ENCODE measurements around the gene RFWD3. TPM values are rescaled to one million over a fixed set of nuclear protein-coding genes. Genes with fewer than 3 reads are reported as not detected.

The RFWD3 gene
- total and polyA plus RNA-seq, 2 of the 13 experiments (the other 11 are each of a cell fraction or from before 2014, with no cell fraction given) = 23.4 to 62.6 TPM

DNA sequence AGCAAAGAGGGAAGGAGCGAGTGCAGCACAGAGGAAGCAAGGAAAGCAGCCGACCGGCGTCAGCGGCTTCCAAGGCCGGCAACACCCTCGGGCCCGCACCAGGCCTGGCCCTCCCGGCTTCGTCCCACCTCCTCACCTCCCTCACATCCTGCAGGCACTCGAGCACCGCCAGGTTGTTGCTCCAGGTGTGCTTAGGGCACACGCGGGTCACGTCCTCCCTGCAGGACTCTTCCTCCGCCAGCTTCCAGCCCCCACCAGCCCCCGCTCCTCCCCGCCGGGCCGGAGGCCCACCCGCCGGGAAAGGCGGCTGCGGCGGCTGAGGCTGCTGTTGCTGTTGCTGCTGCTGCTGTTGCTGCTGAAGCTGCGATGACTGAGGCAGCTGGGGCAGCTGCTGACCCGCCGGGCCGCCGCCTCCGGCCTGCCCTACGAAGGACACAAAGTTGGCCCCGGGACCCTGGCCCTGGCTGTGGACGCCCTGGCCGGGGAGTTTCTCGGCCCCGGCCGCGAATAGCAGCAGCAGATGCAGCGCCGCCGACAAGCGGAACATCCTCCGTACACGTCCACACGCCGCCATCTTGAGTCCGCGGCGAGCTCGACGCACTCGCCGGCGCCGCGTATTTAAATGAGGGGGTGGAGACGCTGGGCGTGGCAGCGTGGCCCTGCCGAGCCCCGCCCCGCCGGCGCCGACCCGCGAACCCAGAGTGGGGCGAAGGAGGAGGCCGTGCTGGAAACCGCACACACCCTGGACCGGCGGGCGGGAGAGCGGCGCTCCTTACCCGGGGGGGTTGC is 60.0 kb downstream of the RFWD3 start, which contains the start of gene GLG1 (continued):
- TF ChIP-seq, protein P1, sequence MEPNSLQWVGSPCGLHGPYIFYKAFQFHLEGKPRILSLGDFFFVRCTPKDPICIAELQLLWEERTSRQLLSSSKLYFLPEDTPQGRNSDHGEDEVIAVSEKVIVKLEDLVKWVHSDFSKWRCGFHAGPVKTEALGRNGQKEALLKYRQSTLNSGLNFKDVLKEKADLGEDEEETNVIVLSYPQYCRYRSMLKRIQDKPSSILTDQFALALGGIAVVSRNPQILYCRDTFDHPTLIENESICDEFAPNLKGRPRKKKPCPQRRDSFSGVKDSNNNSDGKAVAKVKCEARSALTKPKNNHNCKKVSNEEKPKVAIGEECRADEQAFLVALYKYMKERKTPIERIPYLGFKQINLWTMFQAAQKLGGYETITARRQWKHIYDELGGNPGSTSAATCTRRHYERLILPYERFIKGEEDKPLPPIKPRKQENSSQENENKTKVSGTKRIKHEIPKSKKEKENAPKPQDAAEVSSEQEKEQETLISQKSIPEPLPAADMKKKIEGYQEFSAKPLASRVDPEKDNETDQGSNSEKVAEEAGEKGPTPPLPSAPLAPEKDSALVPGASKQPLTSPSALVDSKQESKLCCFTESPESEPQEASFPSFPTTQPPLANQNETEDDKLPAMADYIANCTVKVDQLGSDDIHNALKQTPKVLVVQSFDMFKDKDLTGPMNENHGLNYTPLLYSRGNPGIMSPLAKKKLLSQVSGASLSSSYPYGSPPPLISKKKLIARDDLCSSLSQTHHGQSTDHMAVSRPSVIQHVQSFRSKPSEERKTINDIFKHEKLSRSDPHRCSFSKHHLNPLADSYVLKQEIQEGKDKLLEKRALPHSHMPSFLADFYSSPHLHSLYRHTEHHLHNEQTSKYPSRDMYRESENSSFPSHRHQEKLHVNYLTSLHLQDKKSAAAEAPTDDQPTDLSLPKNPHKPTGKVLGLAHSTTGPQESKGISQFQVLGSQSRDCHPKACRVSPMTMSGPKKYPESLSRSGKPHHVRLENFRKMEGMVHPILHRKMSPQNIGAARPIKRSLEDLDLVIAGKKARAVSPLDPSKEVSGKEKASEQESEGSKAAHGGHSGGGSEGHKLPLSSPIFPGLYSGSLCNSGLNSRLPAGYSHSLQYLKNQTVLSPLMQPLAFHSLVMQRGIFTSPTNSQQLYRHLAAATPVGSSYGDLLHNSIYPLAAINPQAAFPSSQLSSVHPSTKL (CRISPR knock-in tag; IDR thresholded peaks at IDR 0.05) = no peak; the same call in 1 of the 2 replicates
- no peak for TF ChIP-seq ZNF207 (IDR thresholded peaks at IDR 0.05; ENCODE audit: borderline replicate concordance)
- 0 out of 2 replicates have a peak, but pooled peaks have one; percentile 68 for TF ChIP-seq ZHX1 (CRISPR knock-in tag; IDR thresholded peaks at IDR 0.05; ENCODE audit: low read depth)
- TF ChIP-seq ZNF777 (CRISPR knock-in tag; IDR thresholded peaks at IDR 0.05) = peak; percentile 60; the same call in 1 of the 2 replicates
- no peak; the same call in none of the 2 replicates for TF ChIP-seq ZFP1 (CRISPR knock-in tag; IDR thresholded peaks at IDR 0.05)
- TF ChIP-seq ATF1 (CRISPR knock-in tag; IDR thresholded peaks at IDR 0.05) = no peak
- no peak; the same call in 1 of the 2 replicates for TF ChIP-seq ZNF660 (CRISPR knock-in tag; IDR thresholded peaks at IDR 0.05; ENCODE audit: borderline replicate concordance, low read depth)
- TF ChIP-seq HDAC2 (CRISPR knock-in tag; IDR thresholded peaks at IDR 0.05) = peak; percentile 29; the same call in 1 of the 2 replicates
- no peak; the same call in 1 of the 2 replicates for TF ChIP-seq CREM (IDR thresholded peaks at IDR 0.05)
- no peak; the same call in 1 of the 2 replicates for TF ChIP-seq CREM (CRISPR knock-in tag; IDR thresholded peaks at IDR 0.05)
- peak; percentile 90; the same call in 1 of the 3 replicates for TF ChIP-seq MXI1 (IDR thresholded peaks at IDR 0.05; ENCODE audit: borderline replicate concordance, low read depth, low read length)
- no peak; the same call in none of the 2 replicates for TF ChIP-seq FOXA3 (CRISPR knock-in tag; IDR thresholded peaks at IDR 0.05)
- peak; percentile 53; the same call in 1 of the 2 replicates for TF ChIP-seq KDM4B (CRISPR knock-in tag; IDR thresholded peaks at IDR 0.05)
- TF ChIP-seq AGO1 (IDR thresholded peaks at IDR 0.05; ENCODE audit: low read depth, low read length, poor library complexity, severe bottlenecking) = no peak
- no peak for TF ChIP-seq RFX5 (IDR thresholded peaks at IDR 0.05; ENCODE audit: low read depth, low read length)
- no peak for TF ChIP-seq PBX2 (CRISPR knock-in tag; IDR thresholded peaks at IDR 0.05)
- TF ChIP-seq PRDM10 (CRISPR knock-in tag; IDR thresholded peaks at IDR 0.05; ENCODE audit: low read depth) = no peak
- no peak for TF ChIP-seq GATAD2A (CRISPR knock-in tag; IDR thresholded peaks at IDR 0.05)
- TF ChIP-seq ZNF772 (CRISPR knock-in tag; IDR thresholded peaks at IDR 0.05) = peak; percentile 84

All from HepG2 (cell line).